ENCODE measurements around the gene KIAA0513.

Gene KIAA0513

GRCh38 chr16:85005285-85006069, 22.1 kb upstream of the KIAA0513 start:
- DNase-seq (ENCODE audit: low spot score): no peak

GRCh38 chr16:85006639-85007038, 21.0 kb upstream of the KIAA0513 start:
- DNase-seq (ENCODE audit: low spot score): no peak

- DNase-seq (ENCODE audit: low spot score): no peak
These were observed 19.9 kb upstream of the KIAA0513 start for GRCh38 chr16:85007496-85008214.

GRCh38 chr16:85008271-85008670, 19.3 kb upstream of the KIAA0513 start:
- DNase-seq (ENCODE audit: low spot score): no peak

- no peak for DNase-seq (ENCODE audit: low spot score)
These were observed 17.1 kb upstream of the KIAA0513 start for GRCh38 chr16:85010446-85010930.

- peak; percentile 80 for DNase-seq (ENCODE audit: low spot score)
These were observed 16.4 kb upstream of the KIAA0513 start, which contains the start of gene ZDHHC7 for GRCh38 chr16:85010931-85011845. Gene ZDHHC7, minus strand, starts transcription at chr16:85011535. Its CDS starts 20,917 bp downstream, at chr16:84990618.

- no peak for DNase-seq (ENCODE audit: low spot score)
These were observed 15.7 kb upstream of the KIAA0513 start for GRCh38 chr16:85011846-85012284.

- no peak for DNase-seq (ENCODE audit: low spot score)
These were observed 13.3 kb upstream of the KIAA0513 start for GRCh38 chr16:85014311-85014710.

- DNase-seq (ENCODE audit: low spot score): no peak
These were observed 12.0 kb upstream of the KIAA0513 start for GRCh38 chr16:85015481-85016187.

- no peak for DNase-seq (ENCODE audit: low spot score)
These were observed 10.4 kb upstream of the KIAA0513 start for GRCh38 chr16:85017151-85017550.

- DNase-seq (ENCODE audit: low spot score): no peak
These were observed 10.0 kb upstream of the KIAA0513 start for GRCh38 chr16:85017633-85018032.

GRCh38 chr16:85018529-85019236, 8.9 kb upstream of the KIAA0513 start:
- DNase-seq (ENCODE audit: low spot score): no peak

GRCh38 chr16:85019659-85020245, 7.8 kb upstream of the KIAA0513 start:
- DNase-seq (ENCODE audit: low spot score): no peak

GRCh38 chr16:85025781-85026653, 1.6 kb upstream of the KIAA0513 start:
- DNase-seq (ENCODE audit: low spot score): no peak

GRCh38 chr16:85026703-85027102, 892 bp upstream of the KIAA0513 start:
- DNase-seq (ENCODE audit: low spot score): no peak

GRCh38 chr16:85027958-85028684, 526 bp downstream of the KIAA0513 start:
- DNase-seq (ENCODE audit: low spot score): no peak

- peak; percentile 72 for DNase-seq (ENCODE audit: low spot score)
These were observed 1.3 kb downstream of the KIAA0513 start for GRCh38 chr16:85028685-85029407.

GRCh38 chr16:85029408-85029784, 1.8 kb downstream of the KIAA0513 start:
- DNase-seq (ENCODE audit: low spot score): peak; percentile 71

All from CD4-positive, alpha-beta T cell treated with Interleukin-6 at 100 ng/mL for 8 hours (primary cell).